Suppressor macrophage treated with lipopolysaccharide for 4 hours (primary cell): ENCODE measurements around the gene C22orf31.
"Not testable (repeated sequence)": the region's sequence is repeated elsewhere in the genome, so short reads cannot be mapped to it uniquely, and the experiment has no call there.

Source experiments
- DNase-seq: peaks from one replicate; pipeline ENCODE4 v3.0.0-alpha.2; 2020

The C22orf31 gene

DNA sequence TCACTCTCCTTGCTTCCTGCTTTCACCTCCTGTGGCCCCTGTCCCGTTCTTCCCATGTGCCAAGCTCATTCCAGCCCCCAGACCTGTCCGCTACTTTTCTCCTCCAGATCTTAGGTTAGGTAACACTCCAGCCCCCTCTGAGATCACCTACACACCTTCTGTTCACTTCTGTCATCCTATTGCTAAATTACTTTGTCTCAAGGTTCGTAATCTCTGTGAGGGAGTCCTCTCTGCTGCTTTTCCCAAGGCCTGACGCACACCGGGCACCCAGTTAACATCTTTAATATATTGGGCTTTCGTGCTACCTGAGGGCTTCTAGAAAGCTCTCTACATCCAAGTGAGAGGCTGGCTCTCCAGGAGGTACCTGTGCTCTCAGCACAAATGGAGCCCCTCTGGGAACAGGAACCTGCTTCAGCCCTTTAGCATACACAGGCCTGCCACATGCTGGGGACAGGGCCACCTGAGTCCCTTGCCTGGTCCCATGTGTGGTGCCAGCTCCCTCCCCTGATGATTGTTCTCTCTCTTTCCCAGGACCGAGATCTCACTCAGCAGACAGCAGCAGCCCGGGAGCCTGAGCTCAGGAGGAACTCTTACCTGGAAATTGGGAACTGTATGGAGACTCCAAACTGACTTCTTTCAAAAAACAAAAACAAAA, 8.5 kb downstream of the C22orf31 start:
- DNase-seq = no peak

DNA sequence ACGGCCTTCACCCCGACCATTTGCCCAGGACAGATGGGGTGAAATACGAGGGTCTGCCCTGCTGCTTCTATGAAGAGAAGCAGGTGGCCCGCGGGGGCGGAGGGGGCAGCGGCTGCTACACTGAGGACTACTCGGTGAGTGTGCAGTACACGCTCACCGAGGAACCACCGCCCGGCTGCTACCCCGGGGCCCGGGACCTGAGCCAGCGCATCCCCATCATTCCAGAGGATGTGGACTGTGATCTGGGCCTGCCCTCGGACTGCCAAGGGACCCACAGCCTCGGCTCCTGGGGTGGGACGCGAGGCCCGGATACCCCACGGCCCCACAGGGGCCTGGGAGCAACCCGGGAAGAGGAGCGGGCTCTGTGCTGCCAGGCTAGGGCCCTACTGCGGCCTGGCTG, 11.2 kb downstream of the C22orf31 start:
- DNase-seq = no peak

- no peak for DNase-seq
Observed at GRCh38 chr22:29049655-29050263, 11.9 kb downstream of the C22orf31 start.

DNA sequence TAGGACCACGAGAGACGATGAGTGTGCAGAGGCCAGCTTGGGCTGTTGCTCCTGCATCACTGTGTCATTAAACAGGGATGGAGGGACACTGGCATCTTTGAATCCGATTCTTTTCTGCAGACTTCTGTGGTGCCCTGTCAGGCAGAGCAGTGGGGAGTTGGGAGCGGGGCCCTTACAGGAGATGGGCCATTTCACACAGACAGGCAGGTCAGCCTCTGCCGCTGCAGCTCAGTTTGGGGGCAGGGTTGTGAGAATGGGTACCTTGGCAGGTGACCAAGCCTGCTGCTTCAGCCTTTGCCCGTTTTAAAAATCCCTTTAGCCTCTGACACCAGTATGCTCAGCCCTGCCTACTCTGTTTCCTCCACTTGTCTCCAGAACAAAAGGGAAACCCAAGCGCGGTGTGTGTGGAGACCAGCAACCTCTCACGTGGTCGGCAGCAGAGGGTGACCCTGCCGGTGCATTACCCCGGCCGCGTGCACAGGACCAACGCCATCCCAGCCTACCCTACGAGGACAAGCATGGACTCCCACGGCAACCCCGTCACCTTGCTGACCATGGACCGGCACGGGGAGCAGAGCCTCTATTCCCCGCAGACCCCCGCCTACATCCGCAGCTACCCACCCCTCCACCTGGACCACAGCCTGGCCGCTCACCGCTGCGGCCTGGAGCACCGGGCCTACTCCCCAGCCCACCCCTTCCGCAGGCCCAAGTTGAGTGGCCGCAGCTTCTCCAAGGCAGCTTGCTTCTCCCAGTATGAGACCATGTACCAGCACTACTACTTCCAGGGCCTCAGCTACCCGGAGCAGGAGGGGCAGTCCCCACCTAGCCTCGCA, 12.6 kb downstream of the C22orf31 start:
- DNase-seq = no peak

GRCh38 chr22:29044657-29045176, 16.9 kb downstream of the C22orf31 start:
- DNase-seq = no peak

GRCh38 chr22:29043906-29044575, 17.6 kb downstream of the C22orf31 start:
- DNase-seq = no peak

DNA sequence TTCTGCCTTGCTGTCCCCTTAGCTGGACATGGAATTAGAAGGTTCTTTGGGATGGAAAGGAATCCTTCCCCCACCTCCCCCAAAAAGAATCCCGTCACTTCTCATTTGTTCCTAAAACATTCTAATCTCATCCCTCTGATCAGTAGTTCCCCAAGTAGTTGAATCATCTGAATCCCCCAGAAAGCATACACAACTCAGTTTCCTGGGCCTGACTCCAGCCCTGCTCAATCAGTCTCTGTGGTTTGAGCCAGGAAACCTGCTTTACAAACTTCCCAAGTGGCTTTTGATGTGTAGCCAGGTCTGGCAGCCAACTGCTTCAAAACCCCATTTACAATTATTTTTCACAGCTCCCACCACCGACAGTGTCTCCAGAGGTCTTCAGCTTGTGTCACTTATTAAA, 20.2 kb downstream of the C22orf31 start:
- no peak for DNase-seq

DNA sequence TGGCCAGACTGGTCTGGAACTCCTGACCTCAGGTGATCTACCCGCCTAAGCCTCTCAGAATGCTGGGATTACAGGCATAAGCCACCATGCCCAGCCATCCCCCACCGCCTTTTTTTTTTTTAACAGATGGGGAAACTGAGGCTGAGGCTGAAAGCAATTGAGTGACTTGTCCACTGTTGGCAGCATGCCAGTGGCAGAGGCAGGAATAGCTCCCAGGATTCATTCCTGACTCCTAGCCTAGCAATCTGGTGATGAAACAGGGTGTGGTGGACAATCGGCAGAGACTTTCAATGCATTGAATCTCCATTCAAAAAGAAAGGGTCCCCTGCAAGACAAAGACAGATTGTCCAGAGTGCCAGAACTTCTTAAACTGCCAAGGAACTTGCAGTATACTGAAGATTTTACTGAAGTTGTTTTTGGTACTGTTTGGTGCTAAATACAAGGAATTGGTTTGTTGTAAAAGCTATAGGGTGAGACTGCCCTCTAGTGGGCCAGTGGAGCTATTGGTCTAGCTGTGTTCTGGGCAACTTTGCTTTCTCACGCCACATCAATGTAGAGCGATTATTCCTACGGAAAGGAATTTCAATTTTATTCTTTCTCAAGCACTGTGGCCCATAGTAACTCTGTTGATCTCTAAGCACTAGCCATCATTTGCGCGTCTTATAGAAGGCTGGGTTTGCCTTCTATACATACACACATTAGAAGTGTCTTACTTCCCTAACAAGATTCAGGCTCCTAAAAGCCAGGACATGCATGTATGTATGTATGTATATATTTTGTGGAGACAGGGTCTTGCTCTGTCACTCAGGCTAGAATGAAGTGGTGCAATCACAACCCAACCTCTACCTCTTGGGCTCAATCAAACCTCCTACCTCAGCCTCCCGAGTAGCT, 21.0 kb downstream of the C22orf31 start:
- DNase-seq = peak; percentile 80

GRCh38 chr22:29039684-29040083, 21.9 kb downstream of the C22orf31 start:
- not testable (repeated sequence) for DNase-seq

DNA sequence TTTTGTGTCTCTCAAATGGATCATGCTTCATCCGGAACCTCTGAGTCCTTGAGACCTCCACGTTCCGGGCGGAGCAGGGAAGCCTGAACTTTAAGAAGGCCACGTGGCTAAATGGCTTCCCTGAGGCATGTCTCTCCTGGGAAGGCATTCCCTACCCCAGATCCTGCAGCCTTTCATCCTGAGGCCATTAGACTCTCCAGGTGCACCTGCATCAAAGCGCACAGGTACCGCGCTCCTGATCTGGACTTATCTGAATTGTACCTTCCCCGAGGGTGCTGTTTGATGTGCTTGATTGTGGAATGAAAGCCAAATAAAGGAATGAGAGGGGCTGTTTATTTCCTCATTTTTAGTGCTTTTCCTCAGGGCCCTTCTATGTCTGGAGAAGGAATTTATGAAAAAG, 22.5 kb downstream of the C22orf31 start:
- DNase-seq = no peak

DNA sequence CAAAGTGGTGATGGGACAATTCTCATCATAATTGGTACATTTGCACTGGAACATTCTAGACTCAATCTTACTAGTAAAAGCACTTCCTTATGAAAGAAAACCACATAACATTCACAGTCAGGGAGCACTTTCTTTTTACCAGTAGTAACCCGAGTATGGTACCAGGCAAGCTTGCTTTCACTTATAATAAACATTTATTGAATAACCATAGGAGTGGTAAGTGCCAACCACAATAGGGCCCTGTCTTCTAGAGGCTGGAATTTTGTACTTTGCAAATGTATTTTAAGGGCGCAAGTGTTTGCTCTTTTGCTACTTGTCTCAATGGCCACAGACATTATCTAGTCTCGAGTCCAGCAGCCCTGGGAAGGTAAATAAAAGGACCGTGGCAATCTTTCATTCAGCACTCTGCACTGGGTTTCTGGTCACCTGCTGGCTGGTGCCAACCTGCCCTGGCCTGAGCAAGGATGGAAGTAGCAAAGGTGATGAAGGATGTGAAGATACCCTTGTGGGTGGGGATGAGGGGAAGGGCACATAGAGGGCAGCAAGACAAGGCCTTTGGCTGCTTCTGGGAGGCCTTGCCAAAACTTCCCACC, 24.2 kb downstream of the C22orf31 start:
- DNase-seq = no peak

GRCh38 chr22:29032584-29032983, 29.0 kb downstream of the C22orf31 start:
- DNase-seq = no peak

DNA sequence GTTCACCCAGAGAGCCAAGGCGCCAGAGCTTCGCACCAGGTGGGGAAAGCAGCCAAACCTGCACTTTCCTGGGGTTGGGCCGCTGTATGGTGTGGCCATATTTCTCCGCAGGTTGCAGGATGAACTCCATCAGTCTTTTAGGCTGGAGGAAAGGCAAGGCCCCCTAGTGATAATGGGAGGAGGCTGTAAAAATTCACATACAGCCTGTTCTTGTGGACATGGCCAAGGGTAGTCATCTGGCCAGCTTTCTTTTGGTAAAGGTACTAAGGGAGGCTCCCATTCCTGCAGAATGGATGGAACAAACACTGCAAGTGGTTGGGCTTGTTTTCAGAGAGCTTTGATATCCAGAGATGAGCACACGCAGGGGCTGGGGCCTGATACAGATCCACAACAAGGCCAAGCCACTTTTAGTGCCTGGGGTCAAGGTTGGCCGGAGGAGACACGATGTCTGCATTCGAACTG, 29.6 kb downstream of the C22orf31 start:
- DNase-seq = no peak

DNA sequence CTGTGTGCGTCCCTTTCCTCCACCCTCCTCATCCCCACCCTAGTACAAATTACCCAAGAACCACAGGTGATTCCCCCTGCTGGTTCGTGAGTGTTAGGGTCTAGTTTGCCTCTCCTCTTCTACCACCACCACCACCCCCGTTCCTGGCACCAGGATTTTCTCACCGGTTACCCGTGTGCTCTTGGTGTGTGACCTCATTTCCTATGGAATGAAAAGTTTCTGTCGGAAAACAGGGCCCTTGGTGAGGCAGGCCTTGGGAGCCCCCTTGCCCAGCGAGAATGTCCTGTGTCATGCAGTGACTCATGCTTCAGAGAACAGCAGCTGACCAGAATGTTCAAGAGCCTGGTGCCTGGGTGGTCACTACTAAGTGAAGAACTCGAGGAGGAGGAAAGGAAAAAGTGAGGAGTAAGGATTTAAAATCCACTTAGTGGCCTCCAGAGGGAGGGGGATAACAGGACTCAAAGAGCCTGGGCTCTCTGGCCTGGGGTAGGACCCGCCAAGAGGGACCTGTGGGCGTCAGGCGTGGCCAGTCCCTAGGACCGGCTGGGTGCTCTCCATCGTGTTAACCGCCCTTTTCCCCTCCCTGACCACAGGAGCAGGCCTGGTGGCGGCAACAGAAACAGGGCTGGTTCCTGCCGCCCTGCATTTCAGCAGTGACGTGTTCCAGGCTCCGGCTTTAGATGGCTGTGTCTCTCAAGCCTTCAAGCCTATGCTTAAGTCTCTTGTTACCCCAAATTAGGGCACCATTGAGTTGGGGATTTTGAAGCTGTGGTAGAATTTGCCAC, 30.2 kb downstream of the C22orf31 start:
- peak; percentile 54 for DNase-seq

DNA sequence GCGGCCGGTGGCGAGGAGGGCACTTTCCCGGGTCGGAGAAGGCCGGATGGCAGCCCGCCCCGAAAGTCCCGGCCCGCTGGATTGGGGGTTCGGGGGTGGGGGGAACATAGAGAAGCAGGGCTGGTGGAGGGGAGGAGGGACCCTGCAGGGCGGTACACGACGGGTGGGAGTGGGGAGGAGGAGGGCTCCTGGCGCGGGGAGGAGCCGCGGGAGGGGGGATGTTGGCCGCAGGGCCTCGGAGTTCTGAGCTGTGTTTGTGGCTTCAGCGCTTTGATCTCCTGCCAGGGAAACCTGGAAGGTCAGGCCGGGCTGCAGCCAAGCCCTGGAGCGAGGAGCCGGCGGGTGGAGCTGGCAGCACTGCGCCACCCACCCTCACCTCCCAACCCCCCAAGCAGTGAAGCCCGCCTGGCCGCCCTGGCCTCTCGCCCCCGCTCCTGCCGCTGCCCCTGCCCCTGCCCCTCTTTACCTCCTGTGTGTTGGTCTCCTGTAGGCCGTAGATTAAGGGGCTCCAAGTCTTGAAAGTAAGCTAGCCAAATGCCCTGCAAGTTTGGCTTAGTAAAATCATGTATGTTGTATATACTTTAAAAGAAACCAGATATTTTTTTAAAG, 30.9 kb downstream of the C22orf31 start:
- DNase-seq = no peak

GRCh38 chr22:29030016-29030617, 31.5 kb downstream of the C22orf31 start:
- no peak for DNase-seq

DNA sequence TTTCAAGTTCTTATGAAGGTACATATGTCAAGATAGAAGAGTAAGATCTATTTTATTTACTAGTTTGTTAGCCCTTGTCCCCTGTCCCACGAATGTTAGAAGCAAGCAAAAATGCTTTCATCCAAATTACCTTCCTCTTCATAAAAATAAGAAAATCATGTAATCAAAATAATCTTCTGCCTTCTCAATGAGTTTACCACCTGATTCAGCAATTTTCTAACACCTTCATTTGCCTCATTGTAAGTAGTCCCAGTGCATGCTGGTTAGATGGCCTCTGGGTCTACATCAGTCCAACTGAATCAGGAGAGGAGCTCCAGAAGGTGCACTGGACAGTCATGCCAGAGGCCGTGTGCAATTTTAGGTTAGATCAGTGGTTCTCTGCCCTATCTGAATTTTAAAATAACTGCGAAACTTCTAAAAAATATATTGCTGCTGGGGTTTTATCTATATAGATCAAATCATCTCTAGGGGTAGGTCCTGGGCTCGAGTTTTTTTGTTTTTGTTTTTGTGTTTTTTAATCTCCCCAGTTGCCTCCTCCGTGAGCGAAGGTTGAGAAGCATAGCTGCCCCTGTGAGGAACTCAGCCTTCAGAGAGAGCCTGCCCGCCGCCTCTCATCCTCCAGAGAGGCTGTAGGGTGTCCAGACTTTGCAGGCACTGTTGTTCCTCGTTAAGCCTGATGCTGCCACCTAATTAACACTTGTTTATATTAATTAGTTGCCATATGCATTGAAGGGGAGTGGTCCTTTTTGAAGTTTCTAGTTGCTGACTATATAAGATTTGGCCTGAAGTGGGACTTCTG, 32.2 kb downstream of the C22orf31 start:
- no peak for DNase-seq

DNA sequence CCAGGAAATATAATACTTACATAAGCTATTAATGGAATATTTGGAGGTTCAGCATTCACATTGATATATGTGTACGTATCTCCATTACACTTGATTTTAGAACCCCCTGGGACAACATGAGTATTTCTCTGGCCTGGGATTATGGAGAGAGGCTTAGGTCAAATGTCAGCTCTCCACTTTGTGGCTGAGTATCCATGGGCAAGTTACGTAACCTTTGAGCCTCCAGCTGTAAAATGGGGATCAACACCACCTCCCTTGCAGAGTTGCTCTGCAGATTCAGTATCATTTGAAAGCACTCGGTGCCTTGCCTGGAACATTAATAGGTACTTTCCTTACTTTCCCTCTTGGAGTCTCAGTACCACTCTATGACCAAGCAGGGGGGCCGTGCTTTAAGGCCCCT, 33.2 kb downstream of the C22orf31 start:
- DNase-seq = no peak

DNA sequence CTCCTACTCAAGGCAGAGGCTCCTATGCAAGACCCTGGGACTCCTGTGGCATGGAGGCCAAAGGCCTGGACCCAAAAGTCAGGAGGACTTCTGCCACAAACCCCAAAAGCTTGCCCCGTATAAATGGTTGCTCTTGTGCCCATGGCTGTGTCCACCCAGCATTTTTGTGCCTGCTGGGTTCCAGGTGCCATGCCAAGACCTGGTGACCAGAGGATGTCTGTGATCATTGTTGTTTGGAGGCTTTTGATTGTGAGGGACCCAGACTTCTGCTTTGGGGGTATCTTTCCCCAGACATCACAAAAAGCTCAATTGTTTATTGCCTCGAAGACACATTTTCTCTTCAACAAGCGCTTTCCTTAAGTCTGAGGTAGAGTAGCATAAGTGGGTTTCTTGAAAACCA, 35.1 kb downstream of the C22orf31 start:
- no peak for DNase-seq
